Occipital lobe (tissue), 2 donors: ENCODE data around the gene LDLRAD4. TPM values are rescaled to one million over a fixed set of nuclear protein-coding genes. Genes with fewer than 3 reads are reported as not detected.

Experiments
- DNase-seq: peaks from one replicate; lab custom pipeline; 2025; lab: John Stamatoyannopoulos, UW
- total RNA-seq: library from RNA; depleted of rRNA; stranded (reverse); fragments of >200 nt; gene quantifications from one replicate; pipeline ENCODE4 v1.2.3, GENCODE V29; 2014

LDLRAD4 gene
- total RNA-seq, 1 donor from 2014 or later: 129 TPM

DNA sequence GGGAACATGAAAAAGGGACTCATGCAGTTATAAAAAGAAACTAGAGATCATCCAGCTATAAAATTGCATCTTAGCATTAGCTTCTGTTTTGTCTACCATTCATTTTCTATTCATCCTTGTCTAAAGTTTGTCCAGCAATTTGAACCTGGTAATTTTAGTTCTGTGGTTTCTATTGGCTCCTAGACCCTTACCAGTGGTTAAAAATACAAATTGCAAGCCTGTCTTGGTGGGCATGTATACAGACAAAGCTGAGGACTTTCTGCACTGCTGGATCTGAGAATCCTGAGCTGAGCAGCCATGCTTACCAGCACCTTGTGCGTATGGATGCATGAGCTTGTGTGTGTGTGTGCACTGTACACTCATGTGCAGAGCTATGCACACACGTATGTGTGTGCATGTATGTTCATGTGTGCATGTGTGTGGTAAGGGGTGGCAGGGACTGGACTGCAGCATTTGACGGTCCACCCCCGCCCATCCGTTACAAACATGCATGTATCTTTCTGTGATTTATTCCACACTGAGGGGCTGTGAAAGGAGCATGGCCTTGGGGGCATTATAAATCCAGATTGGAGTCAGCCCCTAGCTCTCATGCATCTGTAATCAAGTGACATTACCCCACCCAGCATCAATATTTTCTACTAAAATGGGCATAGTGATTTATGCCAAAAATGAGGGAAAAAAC, 363.1 kb downstream of the LDLRAD4 start:
- DNase-seq: no peak

DNA sequence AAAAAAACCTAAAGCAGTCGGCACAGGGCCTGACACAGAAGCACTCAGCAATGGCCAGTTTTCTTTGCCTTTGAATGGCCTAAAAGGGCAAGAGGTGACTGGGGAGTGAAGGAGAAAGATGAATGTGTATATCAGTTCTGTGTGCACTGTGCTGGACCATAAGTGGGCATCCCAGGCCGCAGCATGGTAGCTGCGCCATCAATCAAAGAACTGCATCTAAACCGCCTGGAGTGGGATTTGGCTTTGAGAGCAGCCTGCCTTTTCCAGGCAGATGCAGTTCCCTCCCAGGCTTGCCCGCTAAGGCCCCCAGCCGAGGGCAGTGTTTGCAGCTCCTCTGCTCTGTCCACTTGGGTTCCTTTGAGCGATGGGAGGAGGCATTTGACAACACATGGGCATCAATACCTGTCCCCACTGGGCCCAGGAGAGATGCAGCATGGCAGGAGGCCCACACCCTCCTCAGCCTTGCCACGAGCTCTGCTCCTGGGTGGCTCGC, 363.7 kb downstream of the LDLRAD4 start:
- no peak for DNase-seq

DNA sequence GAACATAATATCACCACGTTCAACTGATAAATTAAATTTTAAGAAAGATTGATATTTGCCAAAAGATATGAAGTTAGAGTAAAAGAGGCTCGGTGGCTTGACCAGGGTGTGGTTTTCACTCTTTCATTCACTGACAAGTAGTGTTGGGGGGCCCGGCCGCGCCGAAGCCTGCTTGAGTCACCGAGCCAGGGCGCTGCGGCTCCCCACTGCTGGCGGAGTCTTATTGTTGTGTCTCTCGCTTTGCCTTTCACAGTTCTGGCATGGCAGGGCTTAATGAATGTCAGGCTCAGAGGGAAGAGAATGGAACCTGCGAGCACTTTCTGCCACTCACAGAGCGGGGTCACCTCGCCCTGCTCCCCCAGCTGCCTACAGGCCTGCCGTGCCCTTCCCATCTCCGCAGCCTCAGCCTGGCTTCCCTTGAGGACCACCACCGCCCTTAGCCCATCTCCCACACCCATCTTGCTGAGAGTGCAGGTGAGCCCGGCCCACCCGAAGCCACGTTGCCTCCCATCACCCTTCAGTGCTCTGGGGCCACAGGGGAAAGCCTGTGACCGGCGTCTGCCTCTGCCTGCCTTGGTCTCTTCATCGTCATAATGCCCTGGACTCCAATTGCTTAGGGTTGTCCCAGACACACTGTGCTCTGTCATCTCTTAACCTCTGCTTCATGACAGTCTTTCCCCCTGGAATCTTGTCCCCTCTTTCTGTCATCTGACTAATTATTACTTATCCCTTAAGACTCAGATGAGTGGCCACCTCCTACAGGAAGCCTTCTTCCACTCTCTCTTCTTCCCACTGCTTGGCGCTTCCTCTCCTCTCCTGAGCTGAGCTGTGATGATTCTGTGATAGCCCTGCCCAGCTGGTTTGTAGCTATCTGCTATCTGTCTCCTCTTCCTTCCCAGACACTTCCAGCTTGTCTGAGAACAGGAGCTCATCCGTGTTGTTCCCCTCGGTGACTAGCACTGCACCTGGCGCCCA, 365.3 kb downstream of the LDLRAD4 start:
- no peak for DNase-seq

DNA sequence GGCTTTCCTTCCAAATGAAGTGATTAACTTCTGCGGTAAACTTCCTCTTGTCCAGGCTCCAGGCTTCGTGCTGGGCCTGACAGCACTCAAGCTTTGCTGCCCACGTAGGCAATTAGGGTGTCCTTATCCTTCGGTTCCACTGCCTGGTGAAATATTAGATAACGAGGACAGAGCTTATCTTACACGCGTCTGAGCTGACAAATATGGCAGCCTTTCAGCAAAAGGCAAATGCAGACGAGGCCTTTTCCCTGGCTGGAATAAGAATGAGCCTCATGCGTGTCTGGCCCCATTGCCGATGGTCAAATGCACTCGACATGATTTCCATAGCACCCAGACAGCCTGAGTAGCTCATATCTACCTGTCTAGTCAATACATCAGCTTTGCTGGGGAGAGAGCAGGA, 366.3 kb downstream of the LDLRAD4 start:
- no peak for DNase-seq

DNA sequence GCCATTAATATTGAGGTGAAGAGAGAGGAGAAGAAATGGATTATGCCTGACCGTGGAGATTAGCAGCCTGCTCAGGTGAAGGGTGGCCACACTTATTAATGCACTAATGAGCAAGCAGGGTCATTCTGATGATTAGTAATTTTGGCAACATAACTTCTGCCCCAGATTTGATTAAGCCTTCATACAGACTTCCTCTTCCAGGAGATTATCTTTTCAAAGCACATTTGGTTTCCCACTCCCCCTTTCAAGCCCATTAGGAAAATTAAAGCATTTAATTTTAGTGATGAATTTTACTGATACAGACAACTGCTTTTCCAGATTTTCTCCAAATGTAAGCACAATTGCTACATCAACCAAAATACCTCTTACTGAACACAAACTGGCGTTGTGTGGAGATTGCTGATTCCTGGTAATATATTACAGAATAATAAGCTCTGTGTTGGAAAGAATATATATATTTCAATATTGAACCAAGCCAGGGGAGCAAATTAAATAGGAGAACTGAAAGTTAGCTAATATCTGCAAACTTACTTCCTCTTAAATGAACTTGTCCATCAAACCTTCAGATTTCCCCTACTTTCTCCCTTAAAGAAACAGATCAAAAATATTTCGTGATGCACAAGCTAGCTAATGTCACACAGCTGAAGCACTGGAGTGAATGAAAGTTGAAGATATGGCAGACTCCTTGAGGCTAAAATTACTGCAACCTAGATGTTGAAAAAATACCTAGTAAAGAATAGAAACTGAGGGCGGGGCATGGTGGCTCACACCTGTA, 367.0 kb downstream of the LDLRAD4 start:
- no peak for DNase-seq

DNA sequence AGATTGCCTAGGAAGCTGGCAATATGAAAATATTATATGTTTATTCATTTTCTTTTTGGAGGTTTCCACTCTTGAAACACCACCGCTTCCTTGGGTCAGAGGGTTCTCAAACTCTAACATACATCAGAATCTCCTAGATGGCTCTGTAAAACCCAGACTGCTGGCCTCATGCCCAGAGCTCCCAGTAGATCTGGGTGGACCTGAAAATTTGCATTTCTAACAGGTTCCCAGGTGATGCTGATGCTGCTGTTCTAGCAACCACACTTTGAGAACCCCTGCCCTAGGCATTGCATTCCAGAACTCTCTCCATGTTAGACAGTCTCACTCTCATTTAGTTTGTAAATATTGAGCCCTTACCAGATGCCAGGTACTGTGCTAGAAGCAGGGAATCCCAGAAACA, 368.4 kb downstream of the LDLRAD4 start:
- DNase-seq: no peak

DNA sequence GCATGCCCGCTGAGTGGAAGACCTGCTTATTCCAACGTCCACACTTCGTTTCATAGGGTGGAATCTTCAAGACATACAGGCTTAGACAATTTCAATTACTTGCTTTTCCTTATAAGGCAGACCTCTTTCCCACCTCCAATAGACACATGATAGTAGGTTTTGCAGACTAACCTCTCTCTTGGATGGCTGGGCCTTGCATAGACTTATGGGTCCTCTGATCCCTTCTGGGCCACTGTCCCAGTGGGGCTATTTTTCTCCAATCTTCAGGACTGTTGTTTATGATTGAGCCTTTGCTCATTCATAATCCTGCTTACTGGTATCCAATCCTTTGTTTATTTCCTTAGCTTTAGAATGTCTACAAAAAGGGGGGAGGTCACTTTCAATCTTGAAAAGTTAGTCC, 368.9 kb downstream of the LDLRAD4 start:
- no peak for DNase-seq

DNA sequence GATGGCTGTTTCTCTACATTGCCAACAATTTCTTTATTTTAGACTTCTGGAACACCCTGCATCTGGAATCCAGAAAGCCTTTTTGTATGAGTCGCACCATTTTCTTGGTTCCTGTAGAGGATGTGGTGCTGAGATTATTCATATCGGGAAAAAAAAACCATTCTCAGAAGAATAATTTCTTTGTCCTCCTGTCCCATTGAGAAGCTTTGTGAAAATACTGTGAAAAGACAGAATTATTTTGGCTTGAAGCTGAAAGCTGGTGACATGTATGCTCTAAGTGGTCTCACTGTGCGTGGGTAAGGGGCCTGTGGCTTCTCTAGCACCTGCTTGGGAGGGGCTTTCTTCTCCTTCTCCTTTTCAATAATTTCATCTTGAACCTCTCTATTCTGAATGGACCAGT, 369.4 kb downstream of the LDLRAD4 start:
- no peak for DNase-seq

DNA sequence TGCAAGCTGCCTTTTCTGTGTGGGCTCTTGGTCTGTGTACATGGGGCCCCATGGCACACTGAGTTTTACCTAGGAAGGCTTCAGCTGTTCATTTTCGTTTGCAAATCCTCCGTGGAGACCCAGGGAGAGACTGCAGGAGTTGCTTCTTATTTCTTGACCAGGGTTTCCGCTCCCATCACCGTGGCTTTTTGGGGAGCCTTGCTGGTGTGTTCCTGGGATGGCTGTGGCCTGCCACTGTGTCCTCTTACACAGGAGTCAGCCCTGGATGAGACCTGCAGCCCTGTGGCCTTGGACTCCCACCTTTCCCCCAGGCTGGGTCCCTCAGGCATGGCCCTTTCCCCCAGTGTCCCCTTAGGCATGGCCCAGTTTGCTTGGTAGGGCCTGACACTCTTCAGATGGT, 370.8 kb downstream of the LDLRAD4 start:
- DNase-seq: no peak

DNA sequence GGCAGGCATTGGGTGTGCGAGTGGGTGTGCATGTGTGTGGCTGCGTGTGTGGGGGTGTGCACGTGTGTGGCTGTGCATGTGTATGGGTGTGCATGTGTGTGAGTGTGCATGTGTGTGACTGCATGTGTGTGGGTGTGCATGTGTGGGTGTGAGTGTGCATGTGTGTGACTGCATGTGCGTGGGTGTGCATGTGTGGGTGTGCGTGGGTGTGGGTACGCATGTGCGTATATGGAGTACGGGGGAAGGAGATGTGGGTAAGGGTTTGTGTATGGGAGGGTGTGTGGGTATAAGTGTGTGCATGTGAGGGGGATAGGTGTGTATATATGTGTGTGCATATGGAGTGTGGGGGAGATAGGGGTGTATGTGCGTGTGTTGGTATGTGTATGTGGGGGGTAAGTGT, 371.4 kb downstream of the LDLRAD4 start:
- no peak for DNase-seq

DNA sequence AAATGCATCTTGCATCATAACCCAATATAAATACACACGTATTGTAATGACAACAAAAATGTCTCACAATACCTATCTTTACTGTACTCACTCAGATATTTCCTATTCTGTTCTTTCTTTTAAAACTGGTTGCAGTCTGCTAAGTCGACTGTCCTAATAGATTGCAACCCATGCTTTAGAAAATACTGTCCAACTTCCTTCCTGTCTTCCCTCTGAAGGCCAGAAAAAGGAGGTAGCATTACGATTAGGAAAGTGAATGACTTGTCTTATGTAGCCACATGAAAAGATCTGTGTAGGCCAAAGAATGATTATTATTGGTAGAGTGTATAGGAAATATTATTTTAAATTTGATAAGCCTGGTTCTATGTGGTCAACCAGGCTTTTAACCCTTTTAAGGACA, 373.7 kb downstream of the LDLRAD4 start:
- no peak for DNase-seq

DNA sequence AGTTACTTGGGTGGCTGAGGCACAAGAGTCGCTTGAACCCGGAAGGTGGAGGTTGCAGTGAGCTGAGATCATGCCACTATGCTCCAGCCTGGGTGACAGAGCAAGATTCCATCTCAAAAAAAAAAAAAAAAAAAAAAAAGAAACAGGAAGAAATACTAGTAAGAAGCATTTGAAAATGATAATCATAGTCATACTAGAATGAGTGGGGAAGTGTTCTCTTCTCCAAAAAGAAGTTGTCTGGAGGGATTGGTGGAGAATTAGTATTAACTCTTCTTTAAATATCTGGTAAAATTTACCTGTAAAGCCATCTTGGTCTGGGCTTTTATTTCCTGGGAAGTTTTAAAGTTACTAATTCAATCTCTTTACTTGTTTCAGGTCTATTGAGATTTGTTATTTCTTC, 376.0 kb downstream of the LDLRAD4 start:
- no peak for DNase-seq

DNA sequence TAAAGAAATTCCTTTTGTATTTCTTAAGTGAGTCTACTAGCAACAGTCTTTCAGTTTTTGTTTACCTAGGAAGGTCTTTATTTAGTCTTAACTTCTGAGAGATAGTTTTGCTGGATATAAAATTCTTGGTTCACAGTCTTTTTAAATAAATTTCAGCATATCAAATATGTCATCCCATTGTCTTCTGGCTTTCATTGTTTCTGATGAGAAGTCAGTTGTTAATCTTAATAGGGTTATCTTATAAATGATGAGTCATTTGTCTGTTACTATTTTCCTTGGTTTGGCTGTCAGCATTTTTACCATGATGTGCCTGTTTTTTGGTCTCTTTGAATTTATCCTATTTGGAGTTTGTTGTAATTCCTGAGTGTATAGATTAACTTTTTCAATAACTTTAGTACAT, 378.5 kb downstream of the LDLRAD4 start:
- DNase-seq: no peak

DNA sequence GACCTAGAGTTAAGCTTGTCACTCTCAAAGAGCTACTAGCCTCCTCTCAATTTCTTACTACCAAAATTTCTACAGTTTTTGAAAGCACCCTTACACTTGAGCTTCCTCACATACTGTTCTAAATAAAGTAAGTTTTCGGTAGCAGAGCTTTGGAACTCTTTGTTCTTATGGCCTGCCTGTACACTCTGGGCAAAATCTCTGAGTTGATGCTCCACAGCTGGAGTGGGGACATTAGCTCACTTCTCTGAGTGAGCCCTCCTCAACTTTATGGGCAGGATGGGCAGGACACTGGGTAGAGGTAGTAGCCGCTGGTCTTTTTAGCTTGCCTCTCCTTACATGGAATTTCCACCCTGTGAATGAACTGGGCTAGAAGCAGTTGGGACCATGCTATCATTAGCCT, 380.0 kb downstream of the LDLRAD4 start:
- no peak for DNase-seq

DNA sequence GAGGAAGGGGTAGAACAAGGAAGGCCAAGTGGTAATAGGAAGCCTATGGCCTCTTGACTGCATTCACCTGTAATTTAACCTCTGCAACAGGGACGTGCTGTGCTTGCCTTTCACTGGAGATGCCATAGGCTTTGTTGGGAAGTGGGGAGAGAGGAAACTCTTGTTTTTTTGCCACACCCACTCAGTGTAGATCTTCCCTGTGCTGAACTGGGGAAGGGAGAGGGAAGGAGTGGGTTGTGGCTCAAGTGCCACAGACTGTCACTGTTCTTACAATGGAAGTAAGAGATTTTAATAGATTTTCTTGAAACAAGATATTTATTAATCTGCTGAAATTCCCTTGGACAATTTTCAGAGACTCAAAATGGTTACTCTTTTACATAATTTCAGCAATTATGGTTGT, 380.5 kb downstream of the LDLRAD4 start:
- no peak for DNase-seq

DNA sequence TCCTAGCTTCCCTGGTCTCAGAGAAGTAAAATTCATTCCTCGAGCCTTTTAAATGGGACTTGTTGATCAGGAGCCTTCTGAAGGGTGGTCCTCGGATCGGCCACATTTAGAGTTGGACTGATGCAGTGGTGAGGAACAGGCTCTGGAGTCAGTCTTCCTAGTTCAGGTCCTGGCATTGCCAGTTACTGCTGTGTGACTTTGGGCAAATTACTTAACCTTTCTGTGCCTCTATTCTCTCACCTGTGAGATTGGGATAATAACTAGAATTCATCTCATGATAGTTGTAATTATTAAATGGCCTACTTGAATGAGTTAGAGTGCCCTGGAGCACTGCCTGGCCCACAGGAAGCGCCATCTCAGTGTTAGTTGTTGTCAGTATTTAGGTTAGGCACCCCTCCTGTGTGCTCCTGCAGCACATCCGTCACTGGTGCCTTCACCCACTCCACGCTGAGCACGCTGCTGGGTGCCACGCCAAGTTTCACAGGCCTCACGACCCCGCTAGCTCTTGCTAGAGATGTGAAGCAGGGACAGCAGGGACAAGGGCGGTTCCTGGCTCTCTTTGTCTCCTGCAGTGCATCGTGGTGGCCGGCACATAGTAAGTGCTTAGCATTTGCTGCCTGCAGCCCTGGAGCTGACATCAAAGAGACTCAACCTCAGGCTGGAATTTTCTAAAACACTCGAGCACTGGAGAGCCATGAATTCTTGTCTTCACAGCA, 384.9 kb downstream of the LDLRAD4 start:
- no peak for DNase-seq

DNA sequence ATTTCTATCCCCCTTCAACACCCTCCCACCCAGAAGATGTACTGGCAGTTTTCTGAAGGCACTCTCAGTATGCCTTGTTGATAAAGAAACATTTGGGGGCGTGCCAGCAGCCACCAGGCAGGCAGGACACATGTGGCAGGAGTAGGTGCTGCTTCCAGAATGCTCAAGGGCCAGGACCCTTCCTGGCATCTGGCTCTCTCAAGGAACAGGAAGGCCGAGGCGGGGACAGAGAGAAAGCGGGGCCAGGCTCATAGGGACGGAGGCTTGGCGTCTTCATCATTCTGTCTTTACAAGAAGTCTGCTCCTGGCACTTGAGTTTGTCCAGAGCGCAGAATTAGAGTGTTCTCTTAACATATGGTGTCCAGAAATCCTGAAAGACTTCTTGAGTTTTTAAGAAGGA, 386.2 kb downstream of the LDLRAD4 start:
- no peak for DNase-seq

DNA sequence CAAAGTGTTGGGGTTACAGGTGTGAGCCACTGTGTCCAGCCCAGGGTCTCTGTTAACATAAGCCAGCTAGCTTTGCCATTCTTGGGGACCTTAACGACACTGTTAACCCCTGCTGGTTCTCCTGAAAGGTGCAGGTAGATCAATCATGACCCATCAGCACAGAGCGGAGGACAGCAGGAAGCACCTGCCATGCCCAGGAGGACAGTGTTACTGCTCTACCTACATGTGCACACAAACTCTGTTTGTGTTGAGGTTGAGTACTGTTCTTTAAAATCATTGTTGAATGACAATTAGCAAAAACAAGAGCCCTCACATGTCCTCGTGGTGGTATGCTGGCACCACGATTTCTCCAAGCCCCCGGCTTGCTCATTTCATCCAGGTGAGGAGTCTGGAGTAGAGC, 386.9 kb downstream of the LDLRAD4 start:
- DNase-seq: no peak

DNA sequence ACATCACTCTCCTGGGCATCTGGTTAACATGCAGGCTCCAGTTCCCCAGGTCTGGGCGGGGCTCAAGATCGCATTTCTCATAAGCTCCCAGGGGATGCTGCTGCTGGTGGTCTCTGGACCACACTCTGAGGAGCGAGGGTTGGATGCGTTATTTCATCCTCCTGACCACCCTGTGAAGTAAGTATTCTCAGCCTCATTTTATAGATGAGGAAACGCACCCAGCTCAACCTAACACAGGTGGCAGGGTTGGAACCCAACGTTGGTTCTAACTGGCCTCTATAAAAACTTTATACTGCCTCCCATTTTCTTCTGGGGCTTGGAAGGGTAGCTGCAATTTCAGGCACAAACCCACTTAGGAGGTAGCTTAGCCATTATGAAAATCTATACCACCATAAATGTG, 387.3 kb downstream of the LDLRAD4 start:
- no peak for DNase-seq

DNA sequence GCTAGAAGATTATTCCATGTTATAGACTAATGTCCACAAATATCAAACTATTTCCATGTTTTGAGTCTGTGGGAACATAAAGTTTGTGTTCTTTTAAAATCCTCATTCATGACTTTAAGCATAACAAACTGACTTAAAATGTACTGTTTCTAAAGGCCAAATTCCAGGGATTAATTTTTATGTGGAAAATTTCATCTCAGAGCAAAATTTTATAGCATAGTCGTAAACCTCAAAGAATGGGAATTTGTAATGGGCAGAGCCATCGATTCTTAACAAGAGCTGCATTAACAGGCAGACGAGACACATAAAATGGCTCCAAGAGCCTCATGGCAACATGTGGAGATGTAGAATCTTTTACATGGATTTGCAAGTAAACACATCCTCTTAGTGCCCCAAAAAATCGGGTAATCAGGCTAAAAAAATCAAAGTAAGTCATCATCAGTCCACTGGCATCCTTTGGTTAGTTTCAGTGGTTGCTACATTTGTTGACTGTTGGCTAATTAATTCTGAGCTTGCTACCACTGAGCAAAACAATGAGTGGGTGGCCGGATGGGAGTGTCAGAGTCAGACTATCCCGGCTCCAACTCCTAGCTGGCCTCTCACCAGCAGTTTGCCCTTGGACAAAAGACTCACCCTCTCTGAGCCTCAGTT, 388.2 kb downstream of the LDLRAD4 start:
- DNase-seq: no peak
